Cardiac muscle cell (in vitro differentiated cells and primary cell): ENCODE measurements around the gene SEPTIN12. TPM values are rescaled to one million over a fixed set of nuclear protein-coding genes. Genes with fewer than 3 reads are reported as not detected.

Source experiments
- DNase-seq, 2 donors: peaks; one replicate each; pipeline versions ENCODE4 v3.0.0 to v3.0.0-alpha.2; 2010 to 2017; ENCODE audit warnings: low read depth in 1 of 2, low spot score in 1 of 2
- H3K27ac ChIP-seq: fragments of 200-600 bp; sonication (generic); 2 replicates; pipeline ENCODE4 v1.5.1; 2016
- H3K27me3 ChIP-seq: fragments of 200-600 bp; sonication (generic); 2 replicates; pipeline ENCODE4 v1.6.0; 2016; ENCODE audit warnings: control low read depth
- H3K36me3 ChIP-seq: fragments of 200-600 bp; sonication (generic); 2 replicates; pipeline ENCODE4 v1.5.1; 2016; ENCODE audit warnings: control low read depth
- H3K4me1 ChIP-seq: fragments of 200-600 bp; sonication (generic); 2 replicates; pipeline ENCODE4 v1.8.1; 2017; ENCODE audit warnings: low read depth, mild to moderate bottlenecking, mixed run types
- H3K4me3 ChIP-seq: fragments of 200-600 bp; sonication (generic); 2 replicates; pipeline ENCODE4 v1.5.1; 2016; ENCODE audit warnings: mild to moderate bottlenecking
- H3K9me3 ChIP-seq: fragments of 200-600 bp; sonication (generic); 2 replicates; pipeline ENCODE4 v1.5.1; 2017; ENCODE audit warnings: low read depth, mild to moderate bottlenecking, control low read depth
- polyA plus RNA-seq: library from polyadenylated mRNA; unstranded; fragments of >200 nt; fragmentation: Nextera tagmentation; extraction: Ambion mirVana; gene quantifications from 2 replicates; pipeline ENCODE4 v1.2.1, GENCODE V29; 2016
- total RNA-seq: library from RNA; depleted of rRNA; stranded (reverse); fragments of >200 nt; gene quantifications from 2 replicates; pipeline ENCODE4 v1.2.3, GENCODE V29; 2016
- TF ChIP-seq, protein P1 (sequence below): IDR thresholded peaks from 2 replicates; pipeline ENCODE4 v1.5.1; 2012; ENCODE audit warnings: low read depth, mild to moderate bottlenecking, low read length

The SEPTIN12 gene
- total and polyA plus RNA-seq, 2 experiments from 2014 or later: 2.9 to 7.3 TPM

DNA sequence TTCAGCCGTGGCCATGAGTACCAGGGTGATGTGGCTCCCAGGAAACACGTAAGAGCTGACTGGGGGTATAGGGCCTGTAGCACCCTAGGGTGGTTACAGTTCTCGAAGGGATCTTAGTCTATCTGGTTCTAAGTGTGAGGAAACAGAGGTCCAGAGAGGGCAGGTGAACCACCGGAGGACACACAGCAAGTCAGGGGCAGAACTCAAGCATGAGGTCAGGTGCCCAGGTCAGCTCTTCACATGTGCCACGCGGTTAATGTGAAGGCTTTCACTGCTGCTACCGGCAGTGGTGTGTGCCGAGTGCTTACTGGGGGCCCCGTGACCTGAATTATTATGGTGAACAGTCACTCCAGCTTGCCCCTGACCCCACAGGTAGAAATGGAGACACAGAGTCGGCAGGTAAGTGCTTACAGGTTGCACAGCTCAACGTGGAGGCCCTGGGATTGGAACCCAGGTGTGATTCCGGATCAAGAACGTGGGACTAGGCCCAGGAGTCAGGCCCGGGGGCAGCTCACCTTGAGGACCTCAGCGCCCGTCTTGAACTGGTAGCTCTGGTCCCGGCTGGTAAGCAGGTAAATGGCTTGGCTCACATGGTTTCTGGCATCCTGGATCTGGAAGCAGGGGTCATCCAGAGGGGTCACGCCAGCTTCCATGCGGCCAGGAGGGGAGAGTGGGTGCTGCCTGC, 11.2 kb upstream of the SEPTIN12 start:
- DNase-seq: no peak
- TF ChIP-seq, protein P1, sequence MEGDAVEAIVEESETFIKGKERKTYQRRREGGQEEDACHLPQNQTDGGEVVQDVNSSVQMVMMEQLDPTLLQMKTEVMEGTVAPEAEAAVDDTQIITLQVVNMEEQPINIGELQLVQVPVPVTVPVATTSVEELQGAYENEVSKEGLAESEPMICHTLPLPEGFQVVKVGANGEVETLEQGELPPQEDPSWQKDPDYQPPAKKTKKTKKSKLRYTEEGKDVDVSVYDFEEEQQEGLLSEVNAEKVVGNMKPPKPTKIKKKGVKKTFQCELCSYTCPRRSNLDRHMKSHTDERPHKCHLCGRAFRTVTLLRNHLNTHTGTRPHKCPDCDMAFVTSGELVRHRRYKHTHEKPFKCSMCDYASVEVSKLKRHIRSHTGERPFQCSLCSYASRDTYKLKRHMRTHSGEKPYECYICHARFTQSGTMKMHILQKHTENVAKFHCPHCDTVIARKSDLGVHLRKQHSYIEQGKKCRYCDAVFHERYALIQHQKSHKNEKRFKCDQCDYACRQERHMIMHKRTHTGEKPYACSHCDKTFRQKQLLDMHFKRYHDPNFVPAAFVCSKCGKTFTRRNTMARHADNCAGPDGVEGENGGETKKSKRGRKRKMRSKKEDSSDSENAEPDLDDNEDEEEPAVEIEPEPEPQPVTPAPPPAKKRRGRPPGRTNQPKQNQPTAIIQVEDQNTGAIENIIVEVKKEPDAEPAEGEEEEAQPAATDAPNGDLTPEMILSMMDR: no peak

GRCh38 chr16:4798456-4798855, 10.3 kb upstream of the SEPTIN12 start:
- H3K4me1 ChIP-seq: peaks cover 11% of the 10 kb centered on the region

More for the DNA sequence above, 11.2 kb upstream of the SEPTIN12 start:
- Histone ChIP-seq H3K36me3 (peaks cover 11% of the 10 kb centered on the region), H3K4me1 (peaks cover 20% of the 10 kb centered on the region), H3K4me3 (no peak overlapping the region), H3K27me3 (no peaks in the 10 kb centered on the region), H3K9me3 (no peaks in the 10 kb centered on the region), H3K27ac (no peak overlapping the region)

DNA sequence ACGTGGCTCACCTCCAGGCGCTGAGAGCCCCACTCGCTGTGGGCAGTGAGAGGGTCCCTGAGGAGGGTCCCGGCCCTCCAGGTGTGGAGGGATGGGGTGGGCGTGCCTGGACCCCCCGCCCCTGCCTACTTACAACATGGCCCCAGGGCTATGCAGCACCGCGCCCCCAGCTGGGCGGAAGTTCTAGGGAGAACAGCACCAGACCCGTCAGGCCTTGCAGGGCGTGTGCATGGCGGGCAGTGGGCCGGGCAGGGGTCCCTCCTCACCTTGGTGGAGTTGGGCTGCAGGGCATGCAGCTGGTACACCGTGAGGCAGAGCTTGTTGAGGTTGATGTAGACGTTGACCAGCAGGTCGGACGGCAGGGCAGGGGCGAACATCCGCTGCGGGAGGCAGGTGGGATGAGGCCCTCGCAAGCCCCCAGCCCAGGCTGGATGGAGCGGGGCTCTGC, 9.7 kb upstream of the SEPTIN12 start:
- TF ChIP-seq, protein P1: no peak
- Histone ChIP-seq H3K36me3 (peaks cover 11% of the 10 kb centered on the region), H3K4me3 (no peak overlapping the region), H3K4me1 (peaks cover 6% of the 10 kb centered on the region), H3K9me3 (no peaks in the 10 kb centered on the region), H3K27me3 (no peaks in the 10 kb centered on the region), H3K27ac (no peak overlapping the region)
- no peak for DNase-seq

More at GRCh38 chr16:4798456-4798855, 10.3 kb upstream of the SEPTIN12 start:
- Histone ChIP-seq H3K4me3 (no peak overlapping the region), H3K36me3 (peaks cover 11% of the 10 kb centered on the region), H3K27ac (no peak overlapping the region), H3K9me3 (no peaks in the 10 kb centered on the region), H3K27me3 (no peaks in the 10 kb centered on the region)
- TF ChIP-seq, protein P1: no peak
- DNase-seq: no peak

DNA sequence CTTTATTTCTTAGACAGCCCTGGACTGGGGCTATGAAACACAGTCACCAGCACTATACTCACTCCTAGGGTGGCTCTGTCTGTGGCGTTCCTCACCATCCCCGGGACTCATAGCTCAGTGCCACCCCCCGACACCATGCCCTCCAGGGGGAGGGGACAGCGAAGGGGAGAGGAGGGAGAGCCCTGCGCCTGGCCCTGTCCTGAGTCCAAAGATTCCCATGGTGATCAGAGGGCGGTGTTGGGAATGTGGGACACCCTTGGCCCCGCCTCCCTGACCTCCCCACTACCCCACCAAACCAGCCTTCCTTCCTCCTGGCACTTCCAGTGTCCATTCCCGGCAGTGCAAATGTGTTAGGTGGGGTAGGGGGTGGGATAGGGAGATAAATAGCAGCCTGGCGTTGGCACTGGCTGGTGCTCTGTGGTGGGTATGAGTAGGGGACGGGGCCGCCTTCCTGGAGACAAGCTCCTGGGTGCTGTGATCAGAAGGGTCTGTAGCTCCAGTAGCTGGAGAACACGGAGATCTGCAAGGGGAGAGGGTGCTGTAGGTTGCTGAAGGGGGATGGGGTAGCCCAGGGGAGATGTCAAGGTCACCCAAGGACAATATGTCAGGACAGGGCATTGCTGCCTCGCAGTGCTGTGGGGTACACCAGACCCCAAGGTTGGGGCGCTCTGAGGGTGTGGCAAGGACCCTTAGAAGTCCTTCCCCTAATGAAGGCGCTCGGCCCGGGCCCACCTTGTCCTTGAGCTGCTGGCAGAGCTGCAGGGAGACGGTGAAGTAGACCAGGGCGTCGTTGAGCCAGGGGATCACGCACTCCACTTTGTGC, 9.0 kb upstream of the SEPTIN12 start:
- Histone ChIP-seq H3K27me3 (no peaks in the 10 kb centered on the region), H3K4me1 (peaks cover 6% of the 10 kb centered on the region), H3K36me3 (peaks cover 11% of the 10 kb centered on the region), H3K27ac (no peak overlapping the region), H3K4me3 (no peak overlapping the region), H3K9me3 (no peaks in the 10 kb centered on the region)
- TF ChIP-seq, protein P1: no peak
- DNase-seq: no peak

- Histone ChIP-seq H3K27me3 (no peaks in the 10 kb centered on the region), H3K4me3 (no peak overlapping the region), H3K27ac (no peak overlapping the region), H3K36me3 (peaks cover 11% of the 10 kb centered on the region), H3K4me1 (peaks cover under 1% of the 10 kb centered on the region), H3K9me3 (no peaks in the 10 kb centered on the region)
- TF ChIP-seq, protein P1: no peak
- no peak for DNase-seq
These were observed 7.9 kb upstream of the SEPTIN12 start for GRCh38 chr16:4795828-4796572.
